CD4-positive, CD25-positive, alpha-beta regulatory T cell (primary cell): Measurements from ENCODE around the gene KSR1. TPM values are rescaled to one million over a fixed set of nuclear protein-coding genes. Genes with fewer than 3 reads are reported as not detected.
A peak's percentile ranks its signal among the peaks of the same experiment; 100 is the strongest.
"Not testable (repeated sequence)": the region's sequence is repeated elsewhere in the genome, so short reads cannot be mapped to it uniquely, and the experiment has no call there.

Experiments used
- ATAC-seq, 2 donors: fragments of 150-1000 bp; cut with Tn5 transposase; one replicate each; pipeline ENCODE4 v1.10.0; 2021; ENCODE audit warnings: low read depth in 2 of 2, moderate number of reproducible peaks in 2 of 2, moderate library complexity in 1 of 2
- DNase-seq, 3 donors: peaks; one replicate each; pipeline versions ENCODE4 v3.0.0 to v3.0.0-alpha.2; 2012 to 2022; ENCODE audit warnings: mixed read lengths in 1 of 3
- H3K27ac ChIP-seq: one replicate; pipeline ENCODE4 v1.7.0; 2013; ENCODE audit warnings: mild to moderate bottlenecking, low read length; ENCODE audit not compliant: insufficient read depth, poor library complexity, severe bottlenecking
- H3K27me3 ChIP-seq: one replicate; pipeline ENCODE4 v1.7.0; 2013; ENCODE audit warnings: low read length; ENCODE audit not compliant: control insufficient read depth, insufficient read depth
- H3K36me3 ChIP-seq: one replicate; pipeline ENCODE4 v1.7.0; 2013; ENCODE audit warnings: mild to moderate bottlenecking, low read length, moderate library complexity; ENCODE audit not compliant: control insufficient read depth, insufficient read depth
- H3K4me1 ChIP-seq: 2 replicates; pipeline ENCODE4 v1.7.0; 2013; ENCODE audit warnings: mild to moderate bottlenecking, low read length; ENCODE audit not compliant: insufficient read depth, control insufficient read depth, poor library complexity, severe bottlenecking
- H3K4me3 ChIP-seq: one replicate; pipeline ENCODE4 v1.7.0; 2013; ENCODE audit warnings: low read depth, mild to moderate bottlenecking, low read length, moderate library complexity
- H3K9me3 ChIP-seq, 2 experiments: 1 replicate in 1 of 2; 2 replicates in 1 of 2; pipeline ENCODE4 v1.7.0; 2013; ENCODE audit warnings: low read length in 2 of 2, mild to moderate bottlenecking in 1 of 2, moderate library complexity in 1 of 2; ENCODE audit not compliant: control insufficient read depth in 2 of 2
- H3K27ac Mint-ChIP-seq, 3 donors: one replicate each; pipeline ENCODE4 v1.8.0; 2020 to 2022; ENCODE audit warnings: mild to moderate bottlenecking in 3 of 3, mixed read lengths in 3 of 3, moderate library complexity in 2 of 3
- H3K27me3 Mint-ChIP-seq: one replicate; pipeline ENCODE4 v1.8.0; 2022; ENCODE audit warnings: mild to moderate bottlenecking, mixed read lengths
- H3K36me3 Mint-ChIP-seq: one replicate; pipeline ENCODE4 v1.8.0; 2020; ENCODE audit warnings: mixed read lengths
- H3K4me1 Mint-ChIP-seq, 4 donors: one replicate each; pipeline ENCODE4 v1.8.0; 2020 to 2022; ENCODE audit warnings: mixed read lengths in 4 of 4, mild to moderate bottlenecking in 1 of 4
- H3K4me3 Mint-ChIP-seq, 4 donors: one replicate each; pipeline ENCODE4 v1.8.0; 2020 to 2022; ENCODE audit warnings: mild to moderate bottlenecking in 4 of 4, mixed read lengths in 4 of 4, moderate library complexity in 3 of 4
- H3K9me3 Mint-ChIP-seq, 7 donors: one replicate each; pipeline ENCODE4 v1.8.0; 2020 to 2022; ENCODE audit warnings: mixed read lengths in 7 of 7, mild to moderate bottlenecking in 3 of 7, moderate library complexity in 2 of 7
- polyA plus RNA-seq, 4 donors: library from polyadenylated mRNA; unstranded; fragments of 300-500 nt; fragmentation: Illumina TruSeq; gene quantifications; one replicate each; pipeline ENCODE4 v1.2.3, GENCODE V29; 2021
- total RNA-seq: library from RNA; stranded (reverse); gene quantifications from one replicate; pipeline ENCODE4 v1.2.3, GENCODE V29; 2022

KSR1 gene
- total and polyA plus RNA-seq, 5 donors from 2014 or later = 1.2 to 69.5 (median 1.7) TPM

GRCh38 chr17:27633312-27634025, 177.2 kb downstream of the KSR1 start:
- Histone ChIP-seq H3K9me3 (no peaks in the 10 kb centered on the region), H3K27me3 (no peaks in the 10 kb centered on the region), H3K4me1 (peaks cover 35% of the 10 kb centered on the region), H3K36me3 (no peaks in the 10 kb centered on the region), H3K4me3 (no peak overlapping the region), H3K27ac (no peak overlapping the region)
- H3K9me3 Mint-ChIP-seq = no peaks in the 10 kb centered on the region
- no peak for ATAC-seq
- H3K4me1 Mint-ChIP-seq = peaks cover 14 to 60% (median 41%) of the 10 kb centered on the region in 4 donors
- no peak for DNase-seq
- H3K27me3 Mint-ChIP-seq = no peaks in the 10 kb centered on the region
- H3K36me3 Mint-ChIP-seq = peaks cover 15% of the 10 kb centered on the region
- H3K4me3 Mint-ChIP-seq = peak overlapping the region; percentile 43 to 95 (median 75)
- peak overlapping the region in 2 of 3 donors; percentile 46 to 71 for H3K27ac Mint-ChIP-seq

GRCh38 chr17:27634026-27634335, 177.7 kb downstream of the KSR1 start:
- no peak overlapping the region for H3K27ac ChIP-seq
- H3K4me1 ChIP-seq = peaks cover 35% of the 10 kb centered on the region
- peak overlapping the region in 3 of 4 donors; percentile 7 to 83 (median 28) for H3K4me3 Mint-ChIP-seq
- no peaks in the 10 kb centered on the region for H3K27me3 Mint-ChIP-seq
- H3K9me3 Mint-ChIP-seq = no peaks in the 10 kb centered on the region
- H3K9me3 ChIP-seq = no peaks in the 10 kb centered on the region
- H3K4me3 ChIP-seq = no peak overlapping the region
- no peak for DNase-seq
- H3K27ac Mint-ChIP-seq = peak overlapping the region in 2 of 3 donors; percentile 75 to 86
- H3K36me3 ChIP-seq = peaks cover under 1% of the 10 kb centered on the region
- no peaks in the 10 kb centered on the region for H3K27me3 ChIP-seq
- peaks cover 15% of the 10 kb centered on the region for H3K36me3 Mint-ChIP-seq
- peaks cover 14 to 59% (median 41%) of the 10 kb centered on the region in 4 donors for H3K4me1 Mint-ChIP-seq
- no peak for ATAC-seq

- peaks cover 14 to 54% (median 38%) of the 10 kb centered on the region in 4 donors for H3K4me1 Mint-ChIP-seq
- peaks cover 15% of the 10 kb centered on the region for H3K36me3 Mint-ChIP-seq
- peak overlapping the region in 2 of 3 donors; percentile 75 to 86 for H3K27ac Mint-ChIP-seq
- DNase-seq (no peak), ATAC-seq (no peak)
- Histone ChIP-seq H3K9me3 (no peaks in the 10 kb centered on the region), H3K36me3 (peaks cover 9% of the 10 kb centered on the region), H3K4me3 (no peak overlapping the region), H3K27ac (no peak overlapping the region), H3K4me1 (peaks cover 35% of the 10 kb centered on the region), H3K27me3 (no peaks in the 10 kb centered on the region)
- no peaks in the 10 kb centered on the region for H3K27me3 Mint-ChIP-seq
- H3K9me3 Mint-ChIP-seq = no peaks in the 10 kb centered on the region
- peak overlapping the region in 3 of 4 donors; percentile 27 to 83 (median 67) for H3K4me3 Mint-ChIP-seq
Measured at GRCh38 chr17:27634776-27635175, 178.5 kb downstream of the KSR1 start.

- Histone ChIP-seq H3K4me1 (peaks cover 33% of the 10 kb centered on the region), H3K36me3 (peaks cover 14% of the 10 kb centered on the region), H3K9me3 (no peaks in the 10 kb centered on the region), H3K27ac (no peak overlapping the region), H3K27me3 (no peaks in the 10 kb centered on the region), H3K4me3 (no peak overlapping the region)
- no peaks in the 10 kb centered on the region for H3K27me3 Mint-ChIP-seq
- H3K4me3 Mint-ChIP-seq = peak overlapping the region in 2 of 4 donors; percentile 69 to 74
- DNase-seq = no peak
- peaks cover 14 to 48% (median 33%) of the 10 kb centered on the region in 4 donors for H3K4me1 Mint-ChIP-seq
- H3K27ac Mint-ChIP-seq = peak overlapping the region; percentile 43 to 86 (median 75)
- peaks cover 20% of the 10 kb centered on the region for H3K36me3 Mint-ChIP-seq
- no peak for ATAC-seq
- H3K9me3 Mint-ChIP-seq = no peaks in the 10 kb centered on the region
Measured at GRCh38 chr17:27635275-27635823, 179.1 kb downstream of the KSR1 start.

GRCh38 chr17:27636005-27636520, 179.8 kb downstream of the KSR1 start:
- not testable (repeated sequence) for H3K27ac ChIP-seq, H3K9me3 Mint-ChIP-seq, H3K9me3 ChIP-seq, H3K4me3 ChIP-seq, H3K27me3 ChIP-seq, H3K27me3 Mint-ChIP-seq, DNase-seq, ATAC-seq
- Mint-ChIP-seq H3K27ac (peak overlapping the region in 2 of 3 donors; percentile 43 to 68), H3K4me1 (peaks cover 10 to 42% (median 28%) of the 10 kb centered on the region in 4 donors), H3K4me3 (peak overlapping the region in 1 of 4 donors; percentile 62), H3K36me3 (peaks cover 24% of the 10 kb centered on the region)
- peaks cover 19% of the 10 kb centered on the region for H3K36me3 ChIP-seq
- peaks cover 26% of the 10 kb centered on the region for H3K4me1 ChIP-seq

GRCh38 chr17:27637818-27638217, 181.6 kb downstream of the KSR1 start:
- H3K4me1 ChIP-seq, H3K27me3 ChIP-seq, H3K27ac ChIP-seq, H3K27me3 Mint-ChIP-seq, H3K9me3 ChIP-seq, H3K27ac Mint-ChIP-seq, H3K4me3 ChIP-seq, DNase-seq, H3K9me3 Mint-ChIP-seq, ATAC-seq, H3K4me3 Mint-ChIP-seq: not testable (repeated sequence)
- H3K36me3 ChIP-seq = peaks cover 25% of the 10 kb centered on the region
- peaks cover 8 to 27% (median 19%) of the 10 kb centered on the region in 4 donors for H3K4me1 Mint-ChIP-seq
- peaks cover 31% of the 10 kb centered on the region for H3K36me3 Mint-ChIP-seq

GRCh38 chr17:27638415-27638914, 182.2 kb downstream of the KSR1 start:
- not testable (repeated sequence) for H3K4me1 ChIP-seq, DNase-seq, ATAC-seq, H3K27me3 Mint-ChIP-seq, H3K4me3 Mint-ChIP-seq, H3K9me3 Mint-ChIP-seq, H3K27ac Mint-ChIP-seq, H3K4me3 ChIP-seq, H3K9me3 ChIP-seq, H3K27ac ChIP-seq, H3K27me3 ChIP-seq
- Mint-ChIP-seq H3K36me3 (peaks cover 32% of the 10 kb centered on the region), H3K4me1 (peaks cover 8 to 20% (median 16%) of the 10 kb centered on the region in 4 donors)
- peaks cover 25% of the 10 kb centered on the region for H3K36me3 ChIP-seq
